ENCODE results near the gene AGO4.
"Not testable (repeated sequence)": the region's sequence is repeated elsewhere in the genome, so short reads cannot be mapped to it uniquely, and the experiment has no call there.

AGO4 gene

GRCh38 chr1:35807614-35808449, at the start of gene AGO4:
AGO4 (plus strand) TSS chr1:35808016; CDS start chr1:35808417, 401 bp downstream.
- no peak for DNase-seq

GRCh38 chr1:35762141-35762540, 45.7 kb upstream of the AGO4 start:
- no peak for DNase-seq

DNA sequence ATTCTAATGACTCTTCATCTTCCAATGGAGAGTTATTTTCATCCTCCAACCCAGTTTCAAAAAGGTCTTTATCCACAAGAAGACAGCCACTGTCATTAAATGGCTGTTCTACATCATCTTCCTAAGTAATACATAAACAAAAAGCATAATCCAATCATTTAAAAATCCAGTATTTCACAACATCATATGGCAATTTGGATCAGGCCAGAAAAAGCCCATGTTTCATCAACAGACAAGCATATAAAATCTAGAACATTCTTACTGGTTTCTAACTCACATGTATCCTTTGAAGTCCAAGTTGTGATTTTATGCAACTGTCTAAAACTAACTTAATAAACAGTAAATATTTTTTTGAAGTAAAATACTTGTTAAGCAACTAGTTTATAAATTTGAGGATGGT, 44.6 kb upstream of the AGO4 start:
- DNase-seq: no peak

DNA sequence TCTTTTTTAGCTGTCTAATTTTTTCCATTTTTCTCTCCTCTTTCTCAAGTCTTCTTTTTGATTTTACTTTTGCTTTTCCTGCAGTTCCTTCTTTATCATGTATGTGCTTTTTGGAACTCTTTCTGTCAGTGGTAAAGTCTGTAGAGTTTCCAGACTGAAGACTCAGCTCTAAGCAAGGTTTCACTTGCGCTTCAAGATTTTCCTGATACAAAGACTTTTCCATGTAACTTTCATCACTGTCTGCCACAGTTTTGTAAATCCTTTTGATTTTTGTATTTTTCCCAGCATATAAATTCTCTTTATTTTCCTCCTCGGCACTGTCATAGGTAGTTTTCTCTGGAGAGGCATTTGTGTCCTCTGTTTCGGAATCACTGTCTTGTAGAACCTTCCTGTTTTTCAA, 43.5 kb upstream of the AGO4 start:
- DNase-seq: no peak

GRCh38 chr1:35768350-35769187, 39.2 kb upstream of the AGO4 start:
- DNase-seq: no peak

DNA sequence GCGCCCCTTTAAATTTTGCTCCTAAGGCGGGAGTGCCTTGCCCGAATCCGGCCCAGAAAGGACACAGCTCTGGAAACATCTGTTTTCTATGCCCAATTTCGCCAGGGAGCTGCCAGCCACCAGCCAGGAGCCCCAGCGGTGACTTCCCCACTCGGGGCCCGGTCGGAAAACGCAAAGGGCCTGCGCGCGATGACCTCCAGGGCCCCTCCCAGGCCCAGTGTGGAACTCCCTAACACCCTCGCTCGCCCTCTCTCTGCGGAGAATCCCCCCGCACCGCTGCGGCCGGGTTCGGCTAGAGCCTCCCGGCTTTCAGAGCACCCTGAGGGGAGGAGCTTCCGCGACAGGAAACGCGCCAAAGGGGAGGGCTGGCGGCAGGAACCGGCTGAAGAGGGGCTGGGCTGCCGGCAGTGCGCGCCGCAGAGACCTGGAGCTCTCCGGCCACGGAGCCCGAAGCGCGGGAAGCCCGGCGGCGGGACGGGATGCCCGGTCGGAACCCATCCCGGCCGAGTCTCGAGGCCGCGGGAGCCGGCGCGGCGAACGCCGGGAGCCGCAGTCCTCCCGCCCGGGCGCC, 38.5 kb upstream of the AGO4 start:
- peak; percentile 89 for DNase-seq

DNA sequence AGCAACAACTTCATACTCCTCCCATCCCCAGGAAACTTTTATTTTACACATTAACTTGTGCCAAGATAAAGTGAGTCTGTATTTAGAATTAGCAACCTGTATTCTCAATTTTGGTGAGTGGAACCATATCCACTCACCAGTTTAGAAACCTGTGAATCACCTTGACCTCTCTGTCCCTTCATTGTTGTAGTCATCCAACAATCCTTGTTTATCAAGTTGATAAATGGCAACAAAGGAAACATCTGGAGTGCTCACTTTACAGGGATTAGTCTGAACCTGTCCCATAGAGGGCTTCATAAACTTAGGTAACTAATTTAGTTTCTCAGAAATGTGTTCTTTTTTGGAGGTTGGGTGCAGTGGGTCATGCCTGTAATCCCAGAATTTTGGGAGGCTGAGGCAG, 34.1 kb upstream of the AGO4 start:
- no peak for DNase-seq

DNA sequence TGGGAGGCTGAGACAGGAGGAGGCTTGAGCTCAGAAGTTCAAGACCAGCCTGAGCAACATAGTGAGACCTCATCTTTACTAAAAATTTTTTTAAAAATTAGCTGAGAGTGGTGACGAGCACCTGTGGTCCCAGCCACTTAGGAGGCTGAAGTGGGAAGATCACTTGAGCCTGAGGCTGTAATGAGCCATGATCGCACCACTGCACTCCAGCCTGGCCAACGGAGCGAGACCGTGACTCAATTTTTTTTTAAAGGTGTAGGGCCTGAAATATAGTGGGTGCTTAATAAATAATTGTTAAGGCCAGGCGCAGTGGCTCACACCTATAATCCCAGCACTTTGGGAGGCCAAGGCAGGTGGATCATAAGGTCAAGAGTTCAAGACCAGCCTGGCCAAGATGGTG, 31.6 kb upstream of the AGO4 start:
- not testable (repeated sequence) for DNase-seq

- DNase-seq: no peak
Observed at GRCh38 chr1:35777109-35777508, 30.7 kb upstream of the AGO4 start.

GRCh38 chr1:35783055-35783583, 24.7 kb upstream of the AGO4 start:
- no peak for DNase-seq

- not testable (repeated sequence) for DNase-seq
Observed at GRCh38 chr1:35784364-35784763, 23.5 kb upstream of the AGO4 start.

DNA sequence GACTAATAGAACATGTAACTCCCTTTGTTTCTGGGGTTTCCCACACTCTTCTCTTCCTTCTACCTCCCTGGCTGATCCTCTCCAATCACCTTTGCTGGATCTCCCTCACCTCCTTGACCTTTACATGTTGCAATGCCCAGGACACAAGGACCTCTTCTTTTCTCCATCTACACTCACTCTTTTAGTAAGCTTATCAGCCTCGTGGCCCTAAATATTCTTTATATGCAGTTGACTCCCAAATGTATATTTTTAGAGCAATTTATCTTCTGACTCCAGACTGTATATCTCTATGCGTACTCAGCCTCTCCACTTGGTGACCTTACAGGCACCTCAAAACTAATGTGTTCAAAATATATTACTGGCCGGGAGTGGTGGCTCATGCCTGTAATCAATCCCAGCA, 19.7 kb upstream of the AGO4 start:
- no peak for DNase-seq

GRCh38 chr1:35790670-35791069, 17.1 kb upstream of the AGO4 start:
- no peak for DNase-seq

DNA sequence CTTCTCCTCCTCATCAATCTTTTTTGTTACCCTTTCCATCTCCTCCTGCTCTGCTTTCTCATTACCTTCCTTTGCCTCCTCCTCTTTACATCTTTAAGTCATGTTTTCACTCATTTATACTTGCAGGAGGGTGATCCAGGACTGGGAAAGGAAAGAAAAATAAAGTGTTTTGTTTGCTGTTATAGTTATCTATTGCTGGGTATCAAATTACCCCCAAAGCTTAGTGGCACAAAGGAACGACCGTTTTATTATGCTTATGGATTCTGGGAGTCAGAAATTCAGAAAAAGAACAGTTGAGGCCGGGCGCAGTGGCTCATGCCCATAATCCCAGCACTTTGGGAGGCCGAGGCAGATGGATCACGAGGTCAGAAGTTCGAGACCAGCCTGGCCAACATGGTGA, 12.5 kb upstream of the AGO4 start:
- no peak for DNase-seq

GRCh38 chr1:35797380-35797779, 10.4 kb upstream of the AGO4 start:
- DNase-seq: peak; percentile 92

DNA sequence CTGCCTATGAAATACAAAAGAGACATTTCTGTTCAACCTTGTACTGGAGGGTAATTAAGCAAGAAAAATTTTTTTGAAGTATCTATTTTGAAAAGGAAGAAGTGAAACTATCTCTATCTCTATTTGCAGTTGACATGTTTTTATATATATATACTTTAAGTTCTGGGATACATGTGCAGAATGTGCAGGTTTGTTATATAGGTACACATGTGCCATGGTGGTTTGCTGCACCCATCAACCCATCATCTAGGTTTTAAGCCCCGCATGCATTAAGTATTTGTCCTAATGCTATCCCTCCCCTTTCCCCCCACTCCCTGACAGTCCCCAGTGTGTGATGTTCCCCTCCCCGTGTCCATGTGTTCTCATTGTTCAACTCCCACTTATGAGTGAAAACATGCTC, 9.8 kb upstream of the AGO4 start:
- peak; percentile 80 for DNase-seq

DNA sequence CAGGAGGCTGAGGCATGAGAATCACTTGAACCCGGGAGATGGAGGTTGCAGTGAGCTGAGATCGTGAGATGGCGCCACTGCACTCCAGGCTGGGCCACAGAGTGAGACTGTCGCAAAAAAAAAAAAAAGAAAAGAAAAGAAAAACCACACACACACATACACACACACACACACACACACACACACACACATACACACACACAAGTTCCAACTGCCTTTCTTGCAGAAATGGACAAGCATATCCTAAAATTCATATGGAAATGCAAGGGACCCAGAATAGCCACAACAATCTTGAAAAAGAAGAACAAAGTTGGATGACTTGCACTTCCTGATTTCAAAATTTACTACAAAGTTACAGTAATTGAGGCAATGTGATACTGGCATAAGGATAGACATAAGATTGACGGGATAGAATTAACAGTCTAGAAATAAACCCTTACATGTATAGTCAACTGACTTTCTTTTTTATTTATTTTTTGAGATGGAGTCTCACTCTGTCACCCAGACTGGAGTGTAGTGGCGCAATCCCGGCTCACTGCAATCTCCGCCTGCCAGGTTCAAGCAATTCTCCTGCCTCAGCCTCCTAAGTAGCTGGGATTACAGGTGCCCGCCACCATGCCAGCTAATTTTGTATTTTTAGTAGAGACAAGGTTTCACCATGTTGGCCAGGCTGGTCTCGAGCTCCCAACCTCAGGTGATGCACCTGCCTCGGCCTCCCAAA, 7.5 kb upstream of the AGO4 start:
- peak; percentile 95 for DNase-seq

GRCh38 chr1:35808450-35809113, 766 bp downstream of the AGO4 start:
- DNase-seq: peak; percentile 40

- no peak for DNase-seq
Observed at GRCh38 chr1:35809114-35810095, 1.6 kb downstream of the AGO4 start.

DNA sequence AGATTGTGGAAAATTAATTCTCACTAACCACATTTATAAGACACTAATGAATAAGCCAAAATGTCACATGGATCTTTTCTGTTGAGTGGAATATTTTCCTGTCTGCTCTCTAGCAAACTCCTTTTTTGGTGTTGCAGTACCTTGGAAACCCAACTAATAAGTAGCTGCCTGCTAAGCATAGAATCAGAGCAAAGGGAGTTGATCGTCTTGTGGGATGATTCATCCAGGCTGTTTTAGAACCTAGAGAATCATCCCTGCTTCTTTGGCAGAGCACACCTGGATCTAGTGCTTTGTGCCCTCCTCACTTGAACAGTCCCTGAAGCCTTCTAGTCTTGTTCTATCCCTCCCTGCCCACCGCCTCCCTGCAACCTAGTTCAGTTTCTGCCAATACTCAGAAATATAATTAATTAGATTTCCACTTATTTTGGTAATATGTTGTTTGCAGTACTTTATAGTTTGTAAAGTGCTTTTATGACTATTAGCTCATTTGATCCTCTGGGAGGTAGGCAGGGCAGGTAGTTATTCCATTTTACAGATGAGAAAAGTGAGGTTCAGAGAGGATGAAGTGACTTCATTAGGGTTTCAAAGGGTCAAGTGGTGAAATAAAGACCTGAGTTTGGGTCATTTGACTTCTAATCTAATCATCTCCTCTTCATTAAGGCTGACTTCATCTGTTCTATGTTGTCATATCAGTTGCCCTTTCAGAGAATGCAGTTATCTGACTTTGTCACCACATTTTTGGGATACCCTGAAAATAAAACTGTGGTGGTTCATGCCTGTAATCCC, 2.5 kb downstream of the AGO4 start:
- no peak for DNase-seq
